NCI-H526 treated with DMSO at 0.1 percent for 48 hours (cell line): ENCODE measurements around the gene PGR.

Experiments
- DNase-seq: peaks from one replicate; lab custom pipeline; 2025; lab: John Stamatoyannopoulos, UW

PGR gene

DNA sequence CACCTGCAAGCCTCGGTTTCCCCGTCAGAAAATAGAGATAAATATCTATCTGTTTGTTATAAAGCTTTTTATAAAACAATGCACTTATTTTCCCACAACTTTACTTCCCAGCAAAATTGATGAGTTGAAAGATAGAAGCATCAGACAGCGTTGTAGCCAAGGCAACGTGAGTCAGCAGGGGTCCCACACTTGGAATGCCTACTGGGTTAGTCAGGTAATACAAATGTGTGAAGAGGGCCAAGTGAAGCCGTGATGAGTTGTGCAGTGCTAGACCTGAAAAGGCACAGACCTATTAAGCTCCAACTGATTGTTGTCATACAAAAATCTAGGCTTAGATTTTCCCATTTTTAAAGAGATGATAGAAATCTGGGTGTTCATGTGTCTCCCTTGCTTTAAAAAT is 118.7 kb downstream of the PGR start:
- no peak for DNase-seq

DNA sequence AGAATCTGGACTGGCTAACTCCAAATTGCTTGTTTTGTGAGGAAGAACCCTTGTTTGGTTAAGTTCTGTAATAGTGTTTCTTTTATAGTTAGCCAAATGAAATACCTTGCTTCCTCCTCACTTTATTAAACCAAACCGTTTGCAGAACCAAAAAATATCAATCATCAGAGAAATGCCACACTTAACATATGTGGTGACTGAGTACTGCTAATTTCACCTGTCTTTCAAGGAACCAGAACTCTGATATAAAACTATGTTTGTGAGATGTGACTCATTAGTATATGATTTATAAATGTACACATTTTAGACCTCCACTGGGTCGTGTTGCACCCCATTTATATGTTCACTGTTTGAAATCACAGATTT is 119.9 kb downstream of the PGR start:
- no peak for DNase-seq

DNA sequence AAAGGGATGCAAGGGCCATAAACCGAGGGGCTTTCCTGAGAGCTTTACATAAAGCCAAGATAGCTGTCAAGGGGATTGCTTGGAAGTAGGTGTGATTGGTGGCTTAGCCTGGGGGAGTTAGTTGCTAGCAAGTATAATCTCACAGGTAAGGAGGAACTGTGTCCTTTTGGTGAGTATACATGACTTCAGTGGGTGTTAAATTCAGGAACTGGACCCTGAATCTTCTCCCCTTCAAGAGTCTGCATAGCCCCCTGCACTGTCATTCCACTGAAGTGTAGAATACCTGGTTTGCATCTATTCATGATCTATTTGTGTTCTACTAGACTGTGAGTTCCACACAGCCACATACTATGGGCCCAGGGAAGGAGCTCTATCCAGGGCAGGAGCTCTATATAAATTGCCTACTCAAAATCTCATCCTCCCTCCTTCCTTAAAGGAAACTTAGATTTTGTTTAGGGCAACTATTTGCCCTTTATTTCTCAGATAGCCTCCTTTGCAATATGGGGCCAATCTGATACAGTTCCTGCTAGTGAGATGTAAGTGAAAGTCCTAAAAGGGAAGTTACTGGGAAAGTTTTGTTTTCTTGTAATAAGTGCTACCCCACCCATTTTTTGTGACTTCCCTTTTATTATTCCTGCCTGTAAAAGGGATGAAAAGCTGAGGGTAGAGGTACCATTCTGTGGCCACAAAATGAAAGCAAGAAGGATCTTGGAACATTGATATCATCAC is 120.5 kb downstream of the PGR start:
- no peak for DNase-seq

DNA sequence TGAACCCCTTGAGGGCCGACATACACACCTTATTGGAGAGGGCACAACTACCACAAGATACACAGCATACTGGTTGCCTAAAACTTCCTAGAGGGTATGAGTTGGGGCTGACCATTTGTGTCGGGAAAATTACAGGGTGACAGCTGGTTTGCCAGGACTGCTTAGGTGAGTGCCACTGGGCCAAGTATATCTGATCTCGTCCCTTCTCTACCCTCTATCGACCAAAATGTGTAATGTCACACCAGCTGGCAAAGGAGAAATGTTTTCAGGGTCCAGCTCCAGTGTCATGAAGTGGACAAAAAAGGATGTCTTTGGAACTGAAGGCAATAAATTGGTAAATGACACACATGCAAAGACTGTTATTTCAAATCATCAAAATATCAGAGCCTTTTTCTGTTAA is 126.1 kb downstream of the PGR start:
- peak; percentile 9 for DNase-seq

DNA sequence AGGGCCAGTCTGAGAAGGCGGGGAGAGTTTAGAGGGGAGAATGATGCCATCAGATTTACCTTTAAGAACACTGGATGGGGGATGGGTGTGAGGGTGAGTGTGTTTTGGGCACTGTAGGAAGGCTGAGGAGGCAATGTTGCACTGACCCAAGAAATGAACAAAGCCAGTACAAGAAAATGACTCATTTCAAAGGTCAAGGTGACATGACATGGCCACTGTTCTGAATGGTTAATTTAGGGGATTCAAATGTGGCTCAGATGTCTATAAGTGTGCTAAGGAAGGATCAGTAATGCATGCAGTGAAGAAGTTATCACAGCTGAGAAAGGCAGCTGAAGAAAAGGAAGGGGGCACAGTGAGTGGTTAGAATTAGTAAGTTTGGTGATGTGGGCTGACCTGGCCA is 129.9 kb downstream of the PGR start:
- DNase-seq = no peak

- DNase-seq = no peak
Observed at GRCh38 chr11:100994966-100995365, 134.6 kb downstream of the PGR start.

DNA sequence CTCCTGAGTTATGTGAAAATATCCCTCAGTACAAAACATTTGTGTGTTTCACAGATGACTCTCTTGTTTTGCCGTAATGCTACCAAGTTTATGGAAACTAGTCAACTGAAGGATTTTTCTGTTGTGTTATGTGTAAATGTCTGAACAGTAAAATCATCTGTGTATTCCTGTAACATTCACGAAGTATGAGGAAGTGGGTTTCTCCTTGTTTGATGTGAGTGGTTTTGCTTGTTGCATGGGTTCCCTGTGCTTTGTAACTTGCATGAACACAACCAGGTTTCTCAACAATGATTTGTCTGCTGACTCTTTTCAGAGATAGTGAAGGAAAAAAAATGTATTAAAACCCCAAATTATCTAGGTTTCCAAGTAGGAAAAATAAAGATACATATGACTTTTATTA is 138.1 kb downstream of the PGR start:
- no peak for DNase-seq

DNA sequence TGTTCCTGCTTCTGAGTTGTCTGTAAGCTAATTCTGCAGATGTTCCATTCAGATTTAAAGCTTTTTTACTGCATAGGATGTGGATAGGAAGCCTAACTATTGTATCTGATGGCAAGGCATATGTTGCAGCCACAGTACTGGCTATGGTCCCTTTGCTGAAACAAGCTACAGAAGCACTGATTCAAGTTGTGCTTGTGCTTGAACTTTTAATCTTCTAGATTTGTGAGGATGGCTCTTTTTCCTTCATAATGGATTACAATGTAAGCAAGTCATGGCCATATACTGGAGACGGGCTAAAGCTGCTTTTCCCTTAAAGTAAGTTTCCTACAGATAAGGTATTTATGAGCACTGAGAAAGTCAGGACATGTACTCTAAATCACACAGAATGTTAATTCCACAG is 138.7 kb downstream of the PGR start:
- no peak for DNase-seq

- DNase-seq = no peak
Observed at GRCh38 chr11:100984668-100985067, 144.9 kb downstream of the PGR start.

DNA sequence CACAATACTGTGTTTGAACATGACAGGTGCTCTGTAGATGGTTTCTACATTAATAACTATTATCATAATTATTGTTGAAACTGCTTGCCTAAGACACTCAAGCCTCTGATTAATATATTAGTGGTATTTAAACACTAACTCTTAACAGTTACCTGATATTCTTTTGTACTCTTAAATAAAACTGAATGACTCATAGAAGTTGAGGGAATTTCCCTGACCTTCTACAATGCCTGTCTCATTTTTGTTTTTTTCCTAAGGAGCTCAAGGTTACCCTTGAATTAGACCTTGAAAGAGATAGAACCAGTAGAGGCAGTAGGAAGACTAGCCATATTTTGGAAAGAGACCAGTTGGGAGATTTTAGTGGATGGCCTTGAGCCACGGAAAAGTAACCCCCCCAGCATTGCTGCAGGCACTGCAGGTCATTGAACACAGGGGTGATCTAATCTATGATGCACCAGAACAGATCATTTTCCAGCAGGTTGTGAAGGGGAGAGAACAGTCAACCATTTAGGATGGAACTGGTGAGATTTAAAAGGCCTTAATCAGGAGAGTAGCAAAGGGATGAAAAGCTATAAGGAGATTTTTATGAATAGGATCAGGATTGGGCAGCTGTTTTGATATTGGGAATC is 148.3 kb downstream of the PGR start:
- no peak for DNase-seq

DNA sequence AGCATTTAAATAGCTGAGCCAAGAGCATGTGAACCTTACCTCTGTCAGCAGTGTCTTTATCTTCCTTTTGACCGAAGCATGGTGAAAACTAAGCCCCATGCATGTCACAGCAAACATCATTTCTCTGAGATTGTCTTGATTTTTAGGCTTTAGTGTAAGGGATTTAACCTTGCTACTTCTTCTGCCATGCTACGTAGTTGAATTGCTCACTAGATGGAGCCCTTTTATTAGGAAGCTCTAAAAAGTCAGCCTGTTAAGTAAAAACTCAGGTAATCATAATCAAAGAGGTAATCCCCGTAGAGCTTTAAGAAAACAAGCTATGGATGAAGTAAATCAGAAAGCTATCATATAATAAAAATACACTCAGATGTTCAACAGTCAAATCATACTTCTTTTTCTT is 149.5 kb downstream of the PGR start:
- DNase-seq = no peak
